ENCODE data around the gene STARD5.

DNA sequence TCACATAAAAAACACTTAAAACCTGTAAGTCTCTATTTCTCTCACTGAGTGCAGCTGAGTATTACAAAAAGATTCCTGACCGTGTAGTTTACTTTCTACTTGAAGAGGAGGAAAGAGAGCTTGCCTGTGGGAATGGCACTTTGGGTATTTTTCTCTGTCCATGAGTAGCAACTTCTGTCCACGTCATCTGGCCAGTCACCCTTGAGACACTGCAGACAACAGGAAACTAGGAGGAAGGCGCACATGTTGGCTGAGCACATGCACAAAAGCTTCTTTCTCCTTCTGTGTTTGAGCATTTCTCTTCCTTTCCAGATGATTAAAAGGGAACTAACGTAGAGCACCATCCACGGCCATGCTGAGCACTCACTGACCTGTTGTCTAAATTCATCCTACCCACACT lies 19.7 kb downstream of the STARD5 start:
- no peak for TF ChIP-seq CTCF (IDR thresholded peaks at IDR 0.05 in 4 of 5, conservative IDR thresholded peaks at IDR 0.05 in 1 of 5)
- TF ChIP-seq POLR2A (IDR thresholded peaks at IDR 0.05): no peak

Measured in gastrocnemius medialis (tissue), 4 donors.